ENCODE results near the gene OR5AC2. TPM values are rescaled to one million over a fixed set of nuclear protein-coding genes. Genes with fewer than 3 reads are reported as not detected.

OR5AC2 gene
- total RNA-seq, 1 experiment from 2014 or later, result not detected

GRCh38 chr3:98095882-98096281 is 8.9 kb downstream of the OR5AC2 start:
- Histone ChIP-seq H3K9me3 (ENCODE audit: control insufficient read depth, insufficient read depth, low read depth, low read length) (no peaks in the 10 kb centered on the region), H3K27me3 (ENCODE audit: control insufficient read depth, insufficient read depth, low read length) (no peaks in the 10 kb centered on the region), H3K36me3 (ENCODE audit: control insufficient read depth, insufficient read depth, low read length) (no peaks in the 10 kb centered on the region), H3K4me1 (ENCODE audit: control insufficient read depth, insufficient read depth, low read length) (no peaks in the 10 kb centered on the region), H3K4me3 (ENCODE audit: low read depth in 2 of 2, low read length in 2 of 2) (no peak overlapping the region), H3K27ac (ENCODE audit: low read length) (no peak overlapping the region)
- no peak for ATAC-seq
- intact Hi-C loops (cut with micrococcal nuclease; ENCODE audit: unreplicated experiment) (no loop called here), in situ Hi-C loops (cut with HindIII; ENCODE audit: low pct_unique_long_range_greater_than_20kb, low sequenced_read_pairs) (no loop called here)
- ChIA-PET CTCF (interaction anchor here (0.6 kb wide), 1 partner anchor 10 kb away, joined by 3 read pairs; no protein-coding TSS in a partner anchor), POLR2A (no interaction called here)
- no TSS peak for BruUV-seq (replicated peaks)
- TF ChIP-seq CTCF (IDR thresholded peaks at IDR 0.05) (no peak), POLR2AphosphoS5 (IDR thresholded peaks at IDR 0.05; ENCODE audit: low read depth, low read length) (no peak), REST (IDR thresholded peaks at IDR 0.05; ENCODE audit: insufficient read depth in 1 of 2, low read depth in 2 of 2, low read length in 1 of 2) (no peak), SIN3A (IDR thresholded peaks at IDR 0.05; ENCODE audit: borderline replicate concordance, insufficient read depth, low read depth, low read length) (no peak), TCF7L2 (IDR thresholded peaks at IDR 0.05; ENCODE audit: low read depth, low read length) (no peak)
- no peak for DNase-seq (ENCODE audit: low read depth, low spot score)

- Histone ChIP-seq H3K9me3 (ENCODE audit: control insufficient read depth, insufficient read depth, low read depth, low read length) (no peaks in the 10 kb centered on the region), H3K27ac (ENCODE audit: low read length) (no peak overlapping the region), H3K27me3 (ENCODE audit: control insufficient read depth, insufficient read depth, low read length) (no peaks in the 10 kb centered on the region), H3K36me3 (ENCODE audit: control insufficient read depth, insufficient read depth, low read length) (no peaks in the 10 kb centered on the region), H3K4me1 (ENCODE audit: control insufficient read depth, insufficient read depth, low read length) (no peaks in the 10 kb centered on the region), H3K4me3 (ENCODE audit: low read depth in 2 of 2, low read length in 2 of 2) (no peak overlapping the region)
- DNase-seq (ENCODE audit: low read depth, low spot score) (no peak), ATAC-seq (no peak)
- intact Hi-C loops (cut with micrococcal nuclease; ENCODE audit: unreplicated experiment) (no loop called here), in situ Hi-C loops (cut with HindIII; ENCODE audit: low pct_unique_long_range_greater_than_20kb, low sequenced_read_pairs) (no loop called here)
- no peak for TF ChIP-seq TCF7L2 (IDR thresholded peaks at IDR 0.05; ENCODE audit: low read depth, low read length)
- TF ChIP-seq SIN3A (IDR thresholded peaks at IDR 0.05; ENCODE audit: borderline replicate concordance, insufficient read depth, low read depth, low read length), result no peak
- TF ChIP-seq CTCF (IDR thresholded peaks at IDR 0.05), result no peak
- TF ChIP-seq REST (IDR thresholded peaks at IDR 0.05; ENCODE audit: insufficient read depth in 1 of 2, low read depth in 2 of 2, low read length in 1 of 2), result no peak
- no peak for TF ChIP-seq POLR2AphosphoS5 (IDR thresholded peaks at IDR 0.05; ENCODE audit: low read depth, low read length)
- POLR2A ChIA-PET, result no interaction called here
- no TSS peak for BruUV-seq (replicated peaks)
- CTCF ChIA-PET, result no interaction called here
These were observed 12.9 kb downstream of the OR5AC2 start for GRCh38 chr3:98099848-98100247.

Measured in Panc1 (cell line).